GM12878 (cell line): Measurements from ENCODE around the gene FAM83D. TPM values are rescaled to one million over a fixed set of nuclear protein-coding genes. Genes with fewer than 3 reads are reported as not detected.

Experiments used
- ATAC-seq: fragments of 200-7000 bp; cut with Tn5 transposase; 3 replicates; pipeline ENCODE4 v1.9.1; 2020; ENCODE audit warnings: mild to moderate bottlenecking, moderate library complexity
- BruUV-seq: library from RNA; stranded (reverse); fragments of 400-500 nt; replicated peaks from 2 replicates; lab custom pipeline; 2021; lab: Mats Ljungman, UMichigan
- CTCF ChIA-PET: fragments of 300-600 bp; sonication (Branson Sonifier 250); formaldehyde crosslinking; extraction: SDS; loops from one replicate; lab custom pipeline; 2021; ENCODE audit warnings: inconsistent platforms; lab: Yijun Ruan, JAX
- POLR2A ChIA-PET: fragments of 350-600 bp; formaldehyde crosslinking; extraction: SDS; loops from one replicate; lab custom pipeline; 2021; ENCODE audit warnings: inconsistent platforms; lab: Charles Lee
- RAD21 ChIA-PET: fragments of 300-600 bp; sonication (Branson Sonifier 250); formaldehyde crosslinking; loops from one replicate; lab custom pipeline; 2023; ENCODE audit warnings: antibody characterized with exemption; ENCODE audit not compliant: unreplicated experiment; lab: Charles Lee
- SMC1A ChIA-PET: fragments of 300-600 bp; sonication (Branson Sonifier 250); formaldehyde crosslinking; loops from one replicate; lab custom pipeline; 2023; ENCODE audit not compliant: unreplicated experiment, uncharacterized antibody; lab: Charles Lee
- DNase-seq: peaks from one replicate; pipeline ENCODE4 v3.0.0-alpha.2; 2011; ENCODE audit warnings: low read depth, low spot score
- FAIRE-seq: peaks from 3 replicates; lab custom pipeline; 2011; peaks lifted over from hg19 to GRCh38; lab: Jason Lieb, UNC
- H2AFZ ChIP-seq: 2 replicates; pipeline ENCODE4 v1.6.0; 2011; ENCODE audit warnings: low read depth, low read length, control low read depth; ENCODE audit not compliant: control insufficient read depth
- H3K27ac ChIP-seq: 2 replicates; pipeline ENCODE4 v1.5.1; 2011; ENCODE audit warnings: control low read depth; ENCODE audit not compliant: control insufficient read depth, insufficient read depth
- H3K27me3 ChIP-seq, 2 experiments: replicated peaks in 1 of 2; 2 replicates each; pipeline versions ENCODE4 v1.6.0 to v1.6.1; 2011; ENCODE audit warnings: low read length in 1 of 2; ENCODE audit not compliant: control insufficient read depth in 2 of 2, insufficient read depth in 2 of 2
- H3K36me3 ChIP-seq, 2 experiments: 2 replicates each; pipeline ENCODE4 v1.5.1; 2011; ENCODE audit warnings: low read length in 1 of 2; ENCODE audit not compliant: control insufficient read depth in 2 of 2, insufficient read depth in 2 of 2
- H3K4me1 ChIP-seq: 2 replicates; pipeline ENCODE4 v1.6.1; 2011; ENCODE audit warnings: mild to moderate bottlenecking, low read length, moderate library complexity, mixed read lengths; ENCODE audit not compliant: control insufficient read depth, insufficient read depth
- H3K4me2 ChIP-seq: 2 replicates; pipeline ENCODE4 v1.6.0; 2011; ENCODE audit warnings: control low read depth; ENCODE audit not compliant: control insufficient read depth, insufficient read depth
- H3K4me3 ChIP-seq: fragments of 200-600 bp; sonication (generic); 2 replicates; pipeline ENCODE4 v1.5.1; 2016
- H3K79me2 ChIP-seq: 2 replicates; pipeline ENCODE4 v1.6.0; 2011; ENCODE audit warnings: low read length; ENCODE audit not compliant: control insufficient read depth, insufficient read depth
- H3K9ac ChIP-seq: 2 replicates; pipeline ENCODE4 v1.8.0; 2011; ENCODE audit warnings: low read length, control low read depth, mixed read lengths; ENCODE audit not compliant: control insufficient read depth, insufficient read depth
- H3K9me3 ChIP-seq: replicated peaks from 3 replicates; pipeline ENCODE4 v1.5.1; 2011; ENCODE audit warnings: mild to moderate bottlenecking, low read length; ENCODE audit not compliant: control insufficient read depth, insufficient read depth
- H4K20me1 ChIP-seq: 2 replicates; pipeline ENCODE4 v1.6.0; 2011; ENCODE audit not compliant: control insufficient read depth, insufficient read depth
- ATF2 ChIP-seq: IDR thresholded peaks from 2 replicates; pipeline ENCODE4 v1.6.1; 2012; ENCODE audit warnings: low read length, inconsistent platforms
- HDGF ChIP-seq: fragments of 450-650 bp; IDR thresholded peaks from 2 replicates; pipeline ENCODE4 v1.6.1; 2016; ENCODE audit warnings: antibody characterized with exemption
- PML ChIP-seq: IDR thresholded peaks from 2 replicates; pipeline ENCODE4 v1.6.1; 2012; ENCODE audit warnings: low read length, inconsistent platforms
- POLR2A ChIP-seq: IDR thresholded peaks from 2 replicates; pipeline ENCODE4 v1.6.1; 2011; ENCODE audit warnings: low read depth, mild to moderate bottlenecking, low read length
- SPI1 ChIP-seq: IDR thresholded peaks from 2 replicates; pipeline ENCODE4 v1.6.1; 2011; ENCODE audit warnings: low read depth, mild to moderate bottlenecking, low read length, moderate library complexity, borderline replicate concordance; ENCODE audit not compliant: insufficient read depth
- TCF7 ChIP-seq: IDR thresholded peaks from 2 replicates; pipeline ENCODE4 v1.6.1; 2014; ENCODE audit warnings: antibody characterized with exemption, borderline replicate concordance
- WGBS: methylation state at CpG from one replicate; pipeline ENCODE4 v1.1.6; 2016; ENCODE audit warnings: low lambda C conversion rate; ENCODE audit not compliant: insufficient replicate concordance, insufficient coverage; ENCODE audit errors: missing lambda C conversion rate; 5-methylcytosine and 5-hydroxymethylcytosine counted together
- in situ Hi-C: fragments of 300-500 bp; cut with MboI; formaldehyde crosslinking; loops from 9 replicates; pipeline ENCODE4 v1.14.3; 2018; ENCODE audit warnings: mixed read lengths
- intact Hi-C: fragments of 100-400 bp; cut with micrococcal nuclease; formaldehyde crosslinking; loops from one replicate; pipeline ENCODE4 v1.14.2; 2022; ENCODE audit not compliant: unreplicated experiment
- polyA plus RNA-seq, 11 experiments: library from polyadenylated mRNA; depleted of rRNA in 4 of 11; unstranded in 6 of 11; stranded (reverse) in 5 of 11; fragments of >200 nt; fragmentation: Nextera tagmentation in 4 of 11; fragmentation: Illumina TruSeq in 1 of 11; extraction: Ambion mirVana in 4 of 11; extraction: Trizol in 1 of 11; gene quantifications; 1 replicate in 1 of 11; 2 replicates in 10 of 11; pipeline versions ENCODE4 v1.2.1 to v1.2.3, GENCODE V29; 2011 to 2016; ENCODE audit warnings: inconsistent platforms in 2 of 11, missing spikeins in 2 of 11, low read depth in 1 of 11
- total RNA-seq, 4 experiments: library from RNA; depleted of rRNA in 3 of 4; stranded (reverse); fragments of >200 nt in 3 of 4; fragmentation: Illumina TruSeq in 1 of 4; extraction: Trizol in 1 of 4; gene quantifications; 2 replicates each; pipeline versions ENCODE4 v1.2.1 to v1.2.3, GENCODE V29; 2013 to 2021
- TF ChIP-seq, protein P1 (sequence below): IDR thresholded peaks from 2 replicates; pipeline ENCODE4 v1.6.1; 2011; ENCODE audit warnings: mild to moderate bottlenecking, low read depth, low read length, moderate library complexity; ENCODE audit not compliant: insufficient replicate concordance

FAM83D gene
- total and polyA plus RNA-seq, 10 of the 15 experiments (the other 5 are each of a cell fraction or from before 2014, with no cell fraction given), result 4.5 to 34.8 (median 19.2) TPM

DNA sequence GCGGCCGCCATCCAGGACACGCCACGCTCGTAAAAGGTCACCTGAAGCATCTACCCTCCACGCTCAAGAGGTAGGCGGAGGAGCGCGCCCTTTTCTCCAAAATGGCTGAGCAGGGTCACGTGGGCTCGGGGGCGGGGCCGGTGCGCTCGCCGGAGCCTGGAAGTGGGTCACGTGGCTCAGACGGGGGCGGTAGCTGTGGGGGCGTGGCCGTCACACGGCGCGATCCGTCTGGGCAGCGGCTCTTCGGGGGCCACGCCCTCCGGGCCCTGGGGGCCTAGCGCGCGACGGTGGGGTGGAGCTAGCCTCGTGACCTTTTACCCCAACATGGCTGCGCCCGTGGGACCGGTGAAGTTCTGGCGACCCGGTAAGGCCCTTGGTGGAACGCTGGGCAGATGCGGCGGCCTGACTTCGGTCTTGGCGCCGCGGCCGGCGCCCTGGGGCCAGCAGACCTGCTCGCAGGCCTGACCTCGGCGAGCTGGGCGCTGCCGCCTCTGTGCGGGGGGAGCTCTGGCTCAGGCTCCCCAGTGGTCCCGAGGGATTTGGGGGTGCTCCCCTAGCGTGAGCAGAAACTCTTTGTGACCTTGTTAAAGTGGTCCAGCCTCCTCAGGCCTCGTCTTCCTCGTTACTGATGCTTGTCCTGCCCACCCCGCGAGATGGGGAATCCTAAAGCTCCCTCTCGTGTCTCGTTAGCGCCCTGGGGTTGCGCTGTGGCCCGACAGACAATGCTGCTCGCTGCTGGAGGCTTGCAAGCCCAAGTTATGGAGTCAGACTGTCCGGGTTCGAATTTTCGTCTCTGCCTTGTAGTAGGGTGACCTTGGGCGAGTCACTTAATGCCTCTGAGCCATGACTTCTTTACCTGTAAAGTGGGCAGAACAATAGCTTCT is 36.1 kb downstream of the FAM83D start, which contains the start of gene DHX35 (continued):
- TF ChIP-seq TCF7 (no peak), POLR2A (peak; percentile 90), ATF2 (no peak), HDGF (no peak)
- TF ChIP-seq, protein P1, sequence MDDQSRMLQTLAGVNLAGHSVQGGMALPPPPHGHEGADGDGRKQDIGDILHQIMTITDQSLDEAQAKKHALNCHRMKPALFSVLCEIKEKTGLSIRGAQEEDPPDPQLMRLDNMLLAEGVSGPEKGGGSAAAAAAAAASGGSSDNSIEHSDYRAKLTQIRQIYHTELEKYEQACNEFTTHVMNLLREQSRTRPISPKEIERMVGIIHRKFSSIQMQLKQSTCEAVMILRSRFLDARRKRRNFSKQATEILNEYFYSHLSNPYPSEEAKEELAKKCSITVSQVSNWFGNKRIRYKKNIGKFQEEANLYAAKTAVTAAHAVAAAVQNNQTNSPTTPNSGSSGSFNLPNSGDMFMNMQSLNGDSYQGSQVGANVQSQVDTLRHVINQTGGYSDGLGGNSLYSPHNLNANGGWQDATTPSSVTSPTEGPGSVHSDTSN, result no peak

DNA sequence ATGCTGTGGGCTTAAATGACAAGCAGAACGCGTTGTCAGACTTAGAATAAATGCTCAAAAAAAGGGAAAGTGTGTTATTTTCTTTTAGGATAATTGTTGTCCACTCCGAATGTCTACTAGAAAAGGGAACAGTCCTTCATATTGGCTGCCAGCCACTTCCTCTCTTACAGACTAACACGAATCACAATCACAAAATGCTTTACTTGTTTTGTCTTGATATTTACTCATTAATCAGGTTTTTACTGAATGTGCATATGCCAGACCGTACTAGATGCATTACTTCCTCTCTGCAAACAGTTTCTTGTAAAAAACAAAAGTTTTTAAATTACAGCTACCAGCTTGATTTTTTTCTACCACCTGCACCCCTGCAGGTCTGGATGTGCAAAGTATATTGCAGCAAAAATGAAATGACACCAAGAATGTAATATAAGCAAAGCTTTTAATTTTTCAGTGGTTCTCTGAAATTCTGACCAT is 36.7 kb downstream of the FAM83D start:
- in situ Hi-C loops, result no loop called here
- TF ChIP-seq SPI1 (peak; percentile 53; the same call in 1 of the 2 replicates), PML (no peak)
- TF ChIP-seq, all 136 proteins: peak for 1
- Histone ChIP-seq H3K9me3 (no peaks in the 10 kb centered on the region), H3K27me3 (no peaks in the 10 kb centered on the region), H3K36me3 (peaks cover 0 to under 1% of the 10 kb centered on the region in 2 experiments; a peak in 1 of 4 replicates), H3K9ac (peak overlapping the region; percentile 94), H2AFZ (peak overlapping the region; percentile 90; the same call in 1 of the 2 replicates), H4K20me1 (no peaks in the 10 kb centered on the region), H3K79me2 (peaks cover 39% of the 10 kb centered on the region), H3K4me2 (peak overlapping the region; percentile 68), H3K27ac (peak overlapping the region; percentile 91), H3K4me1 (no peaks in the 10 kb centered on the region), H3K4me3 (peak overlapping the region; percentile 88)
- no peak for DNase-seq
- WGBS, result 5% methylated on average over 5 of the region's 5 CpGs
- ATAC-seq, result no peak
- SMC1A ChIA-PET, result interaction anchor here (0.8 to 16.7 kb wide), 17 partner anchors 9 to 397 kb away, joined by 3 to 237 read pairs (median 3); partner anchors contain the start of gene FAM83D
- CTCF ChIA-PET, result interaction anchor here (0.7 to 8.3 kb wide), 20 partner anchors 14 to 315 kb away, joined by 3 to 94 read pairs (median 7); partner anchors contain the start of gene FAM83D
- FAIRE-seq, result no peak
- intact Hi-C loops, result loop anchor here (1.0 to 2.0 kb wide), 4 partner anchors 30 to 86 kb away; no protein-coding TSS in a partner anchor
- TSS peak; percentile 69 for BruUV-seq
- POLR2A ChIA-PET, result interaction anchor here (0.8 to 7.4 kb wide), 8 partner anchors 10 to 86 kb away, joined by 3 to 48 read pairs (median 16); no protein-coding TSS in a partner anchor
- RAD21 ChIA-PET, result interaction anchor here (0.5 to 6.6 kb wide), 14 partner anchors 10 to 237 kb away, joined by 3 to 109 read pairs (median 4); partner anchors contain the start of gene FAM83D
